Activated T-helper 1 cell treated with Interleukin-2 at 50 U/mL for 16 hours (primary cell): Measurements from ENCODE around the gene PLK5.
"Not testable (repeated sequence)": the region's sequence is repeated elsewhere in the genome, so short reads cannot be mapped to it uniquely, and the experiment has no call there.

Source experiments
- DNase-seq: peaks from one replicate; pipeline ENCODE4 v3.0.0-alpha.2; 2020; ENCODE audit warnings: low read depth

PLK5 gene

GRCh38 chr19:1525343-1525742 lies 1.5 kb downstream of the PLK5 start:
- DNase-seq = no peak

GRCh38 chr19:1526066-1526778 lies 2.3 kb downstream of the PLK5 start:
- DNase-seq = no peak

- DNase-seq = no peak
Measured at GRCh38 chr19:1526979-1527649, 3.2 kb downstream of the PLK5 start.

GRCh38 chr19:1527650-1528309 lies 3.9 kb downstream of the PLK5 start:
- no peak for DNase-seq

- DNase-seq = no peak
Measured at GRCh38 chr19:1528596-1529429, 4.9 kb downstream of the PLK5 start.

- no peak for DNase-seq
Measured at GRCh38 chr19:1529430-1529816, 5.5 kb downstream of the PLK5 start.

GRCh38 chr19:1530856-1531255 lies 7.0 kb downstream of the PLK5 start:
- DNase-seq = not testable (repeated sequence)

GRCh38 chr19:1531587-1531986 lies 7.7 kb downstream of the PLK5 start:
- no peak for DNase-seq

- no peak for DNase-seq
Measured at GRCh38 chr19:1532003-1532402, 8.1 kb downstream of the PLK5 start.

GRCh38 chr19:1533510-1534150 lies 9.8 kb downstream of the PLK5 start:
- no peak for DNase-seq

- no peak for DNase-seq
Measured at GRCh38 chr19:1534972-1535371, 11.1 kb downstream of the PLK5 start.

- not testable (repeated sequence) for DNase-seq
Measured at GRCh38 chr19:1535699-1536098, 11.8 kb downstream of the PLK5 start.

- DNase-seq = no peak
Measured at GRCh38 chr19:1538978-1539377, 15.1 kb downstream of the PLK5 start.

- not testable (repeated sequence) for DNase-seq
Measured at GRCh38 chr19:1539749-1540148, 15.9 kb downstream of the PLK5 start.

GRCh38 chr19:1540365-1540925 lies 16.6 kb downstream of the PLK5 start:
- DNase-seq = no peak

- DNase-seq = no peak
Measured at GRCh38 chr19:1549332-1549945, 25.6 kb downstream of the PLK5 start.

- DNase-seq = no peak
Measured at GRCh38 chr19:1551068-1552040, 27.5 kb downstream of the PLK5 start.

- no peak for DNase-seq
Measured at GRCh38 chr19:1553415-1553814, 29.5 kb downstream of the PLK5 start.

GRCh38 chr19:1554968-1555367 lies 31.1 kb downstream of the PLK5 start:
- DNase-seq = no peak
